BE2C (cell line): ENCODE results near the gene LRRIQ1.

Experiments used
- DNase-seq: peaks from one replicate; pipeline ENCODE4 v3.0.0-alpha.2; 2020
- H3K27me3 ChIP-seq: fragments of 250-450 bp; sonication (Bioruptor Pico); 2 replicates; pipeline ENCODE4 v1.5.1; 2020; ENCODE audit warnings: mild to moderate bottlenecking
- H3K36me3 ChIP-seq: fragments of 250-450 bp; sonication (Bioruptor Pico); 2 replicates; pipeline ENCODE4 v1.5.1; 2020; ENCODE audit warnings: mild to moderate bottlenecking
- H3K4me1 ChIP-seq: fragments of 250-450 bp; sonication (Bioruptor Pico); 2 replicates; pipeline ENCODE4 v1.5.1; 2020
- H3K4me3 ChIP-seq: 2 replicates; pipeline ENCODE4 v1.5.1; 2011; ENCODE audit warnings: low read depth, low read length
- H3K9me3 ChIP-seq: fragments of 250-450 bp; sonication (Bioruptor Pico); 2 replicates; pipeline ENCODE4 v1.5.1; 2020
- CTCF ChIP-seq: IDR thresholded peaks from 2 replicates; pipeline ENCODE4 v1.5.1; 2012; ENCODE audit warnings: mild to moderate bottlenecking, low read depth, low read length

The LRRIQ1 gene

GRCh38 chr12:85029456-85029855 is 6.7 kb upstream of the LRRIQ1 start:
- H3K27me3 ChIP-seq = no peaks in the 10 kb centered on the region
- no peaks in the 10 kb centered on the region for H3K9me3 ChIP-seq
- H3K4me3 ChIP-seq = no peak overlapping the region
- peak; percentile 28; the same call in 1 of the 2 replicates for TF ChIP-seq CTCF
- H3K36me3 ChIP-seq = no peaks in the 10 kb centered on the region
- no peak for DNase-seq
- H3K4me1 ChIP-seq = peaks cover 7% of the 10 kb centered on the region

GRCh38 chr12:85036733-85037132 is 582 bp downstream of the LRRIQ1 start:
- DNase-seq = no peak
- Histone ChIP-seq H3K27me3 (no peaks in the 10 kb centered on the region; the same call in 1 of the 2 replicates), H3K4me1 (no peaks in the 10 kb centered on the region), H3K4me3 (peak overlapping the region; percentile 82), H3K9me3 (no peaks in the 10 kb centered on the region), H3K36me3 (no peaks in the 10 kb centered on the region)
- no peak for TF ChIP-seq CTCF

- Histone ChIP-seq H3K27me3 (peaks cover 5% of the 10 kb centered on the region; the same call in 1 of the 2 replicates), H3K36me3 (no peaks in the 10 kb centered on the region), H3K9me3 (no peaks in the 10 kb centered on the region), H3K4me3 (no peak overlapping the region), H3K4me1 (no peaks in the 10 kb centered on the region)
- no peak for DNase-seq
- no peak for TF ChIP-seq CTCF
These were observed 5.2 kb downstream of the LRRIQ1 start for GRCh38 chr12:85041395-85041794.

- no peak for TF ChIP-seq CTCF
- no peak for DNase-seq
These were observed 7.7 kb downstream of the LRRIQ1 start for GRCh38 chr12:85043829-85044228.

GRCh38 chr12:85057370-85057963 is 21.3 kb downstream of the LRRIQ1 start:
- Histone ChIP-seq H3K9me3 (no peaks in the 10 kb centered on the region), H3K27me3 (peaks cover 29% of the 10 kb centered on the region), H3K4me3 (no peak overlapping the region), H3K4me1 (no peaks in the 10 kb centered on the region), H3K36me3 (no peaks in the 10 kb centered on the region)
- peak; percentile 85 for TF ChIP-seq CTCF
- peak; percentile 57 for DNase-seq

More at GRCh38 chr12:85043829-85044228, 7.7 kb downstream of the LRRIQ1 start:
- H3K4me1 ChIP-seq = no peaks in the 10 kb centered on the region
- no peak overlapping the region for H3K4me3 ChIP-seq
- no peaks in the 10 kb centered on the region for H3K36me3 ChIP-seq
- peaks cover 5% of the 10 kb centered on the region; the same call in 1 of the 2 replicates for H3K27me3 ChIP-seq
- H3K9me3 ChIP-seq = no peaks in the 10 kb centered on the region

GRCh38 chr12:85058339-85058738 is 22.2 kb downstream of the LRRIQ1 start:
- no peak for TF ChIP-seq CTCF
- Histone ChIP-seq H3K27me3 (peaks cover 32% of the 10 kb centered on the region), H3K36me3 (no peaks in the 10 kb centered on the region), H3K9me3 (no peaks in the 10 kb centered on the region), H3K4me1 (no peaks in the 10 kb centered on the region), H3K4me3 (no peak overlapping the region)
- no peak for DNase-seq
